RCC 7860 (cell line): ENCODE results near the gene APMAP.
"Not testable (repeated sequence)": the region's sequence is repeated elsewhere in the genome, so short reads cannot be mapped to it uniquely, and the experiment has no call there.

Source experiments
- DNase-seq: peaks from one replicate; pipeline ENCODE4 v3.0.0-alpha.2; 2015; ENCODE audit warnings: low spot score
- FAIRE-seq: peaks from 2 replicates; lab custom pipeline; 2012; peaks lifted over from hg19 to GRCh38; lab: Jason Lieb, UNC

Gene APMAP

GRCh38 chr20:24935766-24936525, 56.6 kb downstream of the APMAP start:
- DNase-seq: no peak
- FAIRE-seq: no peak

- DNase-seq (no peak), FAIRE-seq (no peak)
These were observed 57.4 kb downstream of the APMAP start for GRCh38 chr20:24935140-24935539.

GRCh38 chr20:24934716-24935115, 57.8 kb downstream of the APMAP start:
- FAIRE-seq (no peak), DNase-seq (no peak)

GRCh38 chr20:24934101-24934661, 58.4 kb downstream of the APMAP start:
- no peak for DNase-seq
- no peak for FAIRE-seq

GRCh38 chr20:24933266-24933908, 59.2 kb downstream of the APMAP start:
- FAIRE-seq: no peak
- no peak for DNase-seq

GRCh38 chr20:24931893-24932292, 60.7 kb downstream of the APMAP start:
- DNase-seq, FAIRE-seq: not testable (repeated sequence)

GRCh38 chr20:24930724-24931688, 61.5 kb downstream of the APMAP start:
- DNase-seq, FAIRE-seq: not testable (repeated sequence)

- FAIRE-seq, DNase-seq: not testable (repeated sequence)
These were observed 62.5 kb downstream of the APMAP start for GRCh38 chr20:24929867-24930723.

GRCh38 chr20:24929259-24929658, 63.3 kb downstream of the APMAP start:
- FAIRE-seq, DNase-seq: not testable (repeated sequence)

GRCh38 chr20:24920706-24921105, 71.8 kb downstream of the APMAP start:
- not testable (repeated sequence) for DNase-seq, FAIRE-seq

GRCh38 chr20:24919665-24920064, 72.9 kb downstream of the APMAP start:
- FAIRE-seq, DNase-seq: not testable (repeated sequence)

GRCh38 chr20:24918579-24919566, 73.7 kb downstream of the APMAP start:
- FAIRE-seq (no peak), DNase-seq (no peak)

- DNase-seq (peak; percentile 10), FAIRE-seq (no peak)
These were observed 74.6 kb downstream of the APMAP start for GRCh38 chr20:24917797-24918578.

- no peak for DNase-seq
- no peak for FAIRE-seq
These were observed 75.5 kb downstream of the APMAP start for GRCh38 chr20:24917056-24917455.

GRCh38 chr20:24916412-24916811, 76.1 kb downstream of the APMAP start:
- FAIRE-seq: no peak

GRCh38 chr20:24915892-24916291, 76.7 kb downstream of the APMAP start:
- no peak for FAIRE-seq

More at GRCh38 chr20:24916412-24916811, 76.1 kb downstream of the APMAP start:
- DNase-seq: no peak

GRCh38 chr20:24915440-24915839, 77.1 kb downstream of the APMAP start:
- no peak for FAIRE-seq
- no peak for DNase-seq

More at GRCh38 chr20:24915892-24916291, 76.7 kb downstream of the APMAP start:
- DNase-seq: no peak
